ENCODE results near the gene CDC14B.
"Not testable (repeated sequence)": the region's sequence is repeated elsewhere in the genome, so short reads cannot be mapped to it uniquely, and the experiment has no call there.

Gene CDC14B

DNA sequence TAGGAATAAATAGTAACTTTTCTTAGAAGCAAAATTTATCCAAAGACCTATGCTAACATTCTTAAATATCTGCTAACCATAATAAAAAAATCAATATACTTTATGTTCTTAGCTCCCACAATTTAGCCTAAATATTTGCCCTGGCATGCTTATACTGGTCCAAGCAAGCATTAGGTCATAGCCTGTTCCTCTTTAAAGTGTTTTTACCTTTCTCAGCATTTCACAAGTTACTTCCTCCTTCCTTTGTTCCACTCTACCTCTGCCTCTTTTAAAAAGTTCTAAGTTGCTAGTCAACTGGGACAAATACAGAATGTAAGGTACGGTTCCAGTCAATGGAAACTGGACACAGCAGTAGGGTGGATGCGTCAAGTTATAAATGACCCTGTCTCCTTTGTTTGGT is 37.4 kb downstream of the CDC14B start:
- not testable (repeated sequence) for DNase-seq

- no peak for DNase-seq
Measured at GRCh38 chr9:96581786-96582185, 37.9 kb downstream of the CDC14B start.

- no peak for DNase-seq
Measured at GRCh38 chr9:96581301-96581700, 38.3 kb downstream of the CDC14B start.

DNA sequence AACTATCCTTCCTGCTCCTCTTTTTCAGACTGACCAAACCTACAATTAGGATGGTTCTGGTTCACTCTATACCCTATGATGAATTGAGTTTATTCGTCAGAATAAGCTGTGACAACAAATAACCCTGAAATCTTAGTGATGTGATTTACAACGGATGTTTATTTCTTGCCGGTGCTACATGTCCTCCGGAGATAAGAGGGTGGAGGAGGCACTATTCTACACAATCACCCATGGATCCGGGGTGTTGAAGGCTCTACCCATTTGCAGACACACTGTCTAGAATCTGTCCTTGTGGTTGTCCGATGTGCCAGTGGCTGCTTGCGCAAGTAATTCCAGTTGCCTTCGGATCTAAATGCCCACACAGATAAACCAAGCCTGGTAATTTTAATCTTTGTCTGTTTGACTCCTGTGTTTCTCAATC is 44.7 kb downstream of the CDC14B start:
- DNase-seq = no peak

GRCh38 chr9:96574455-96574854 is 45.2 kb downstream of the CDC14B start:
- no peak for DNase-seq

DNA sequence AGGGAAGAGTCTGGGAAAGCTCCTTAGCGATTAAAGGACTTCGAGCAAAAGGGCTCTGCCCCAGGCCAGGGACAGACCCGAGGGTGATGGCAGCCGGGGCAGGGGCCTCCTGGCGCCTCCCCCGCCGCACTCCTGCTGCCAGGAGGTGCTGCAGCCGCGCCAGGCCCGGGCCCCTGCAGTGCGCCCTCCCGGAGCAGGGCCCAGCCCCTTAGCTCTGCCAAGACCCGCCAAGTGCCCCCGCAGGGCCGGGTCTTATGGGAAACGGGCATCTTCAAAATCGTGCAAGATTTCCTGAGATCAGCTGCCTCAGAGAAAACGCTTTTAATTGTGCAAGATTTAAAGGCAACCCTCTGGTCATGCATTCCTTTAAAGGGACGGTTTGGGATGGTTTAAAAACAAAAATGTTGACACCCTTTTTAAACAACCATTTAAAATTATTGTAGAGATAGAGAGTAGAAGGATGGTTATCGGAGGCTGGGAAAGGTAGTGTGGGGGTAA is 52.4 kb downstream of the CDC14B start:
- no peak for DNase-seq

DNA sequence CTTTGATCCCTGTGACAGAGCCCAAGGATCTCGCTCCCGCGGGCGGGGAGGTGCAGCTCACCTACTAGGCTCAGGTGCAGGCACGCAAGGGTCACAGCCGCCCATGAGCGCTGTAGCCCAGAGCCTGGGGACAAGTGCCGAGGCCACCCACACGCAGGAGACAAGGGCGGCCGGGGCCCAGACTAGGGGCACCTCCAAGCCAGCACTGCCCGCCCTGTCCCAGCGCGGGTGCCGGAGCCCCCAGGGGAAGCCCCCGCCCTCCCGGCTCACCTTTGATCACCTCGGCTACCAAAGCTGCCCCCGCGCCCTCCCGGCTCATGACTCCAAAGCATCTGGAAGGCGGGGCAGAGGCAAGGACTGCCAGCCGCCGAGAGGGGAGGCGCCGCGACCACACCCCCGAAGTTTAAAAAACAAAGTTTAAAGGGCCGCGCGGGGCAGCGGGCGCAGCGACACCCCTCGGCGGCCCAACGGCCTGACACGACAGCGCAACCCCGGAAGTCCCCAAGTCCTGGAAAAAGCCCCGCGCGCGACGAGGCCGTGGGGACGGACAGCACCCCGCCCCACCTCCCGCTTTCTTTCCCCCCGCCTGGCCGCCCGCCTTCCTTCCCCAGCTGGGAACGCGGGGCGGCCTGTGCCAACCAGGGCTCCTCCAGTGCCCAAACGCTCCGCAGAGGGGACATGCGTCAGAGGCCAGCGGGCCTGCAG is 53.0 kb downstream of the CDC14B start:
- DNase-seq = peak; percentile 76

DNA sequence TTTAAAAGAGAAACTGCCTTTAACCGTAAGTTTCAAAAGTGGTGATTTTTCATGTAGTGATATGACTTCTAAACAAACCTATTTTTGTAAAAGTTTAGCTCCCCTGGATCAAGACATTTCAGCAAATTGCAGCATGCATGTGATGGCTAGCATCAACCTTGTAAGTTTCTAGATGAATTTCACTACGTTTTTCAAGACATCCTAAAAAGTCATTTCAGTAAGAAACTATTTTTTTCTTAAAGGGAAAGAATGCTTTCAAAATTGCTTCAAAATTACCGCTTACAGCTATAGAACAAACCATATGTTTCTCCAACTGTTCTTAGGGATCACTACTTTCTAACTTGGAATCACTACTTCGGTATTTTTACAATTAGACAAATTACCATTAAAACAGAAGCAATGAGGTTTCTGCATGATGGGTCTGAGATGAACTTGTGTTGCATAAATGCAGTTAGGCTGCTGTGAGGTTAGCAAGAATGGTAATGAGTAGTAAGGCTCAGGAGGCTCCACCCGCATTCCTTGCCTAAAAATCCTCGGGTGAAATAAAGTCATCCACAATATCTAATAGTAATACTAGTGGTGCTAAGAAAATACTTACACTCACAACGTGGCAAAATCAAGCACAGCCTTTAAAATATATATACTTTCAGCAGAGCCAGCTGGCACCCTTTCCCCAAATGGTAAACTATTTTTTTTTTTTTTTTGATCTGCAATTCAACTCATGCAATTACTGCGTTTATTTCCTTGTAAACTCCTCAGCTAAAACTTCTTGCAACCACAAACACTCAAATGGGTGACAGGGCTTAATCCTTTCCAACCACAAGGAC is 53.8 kb downstream of the CDC14B start:
- no peak for DNase-seq

DNA sequence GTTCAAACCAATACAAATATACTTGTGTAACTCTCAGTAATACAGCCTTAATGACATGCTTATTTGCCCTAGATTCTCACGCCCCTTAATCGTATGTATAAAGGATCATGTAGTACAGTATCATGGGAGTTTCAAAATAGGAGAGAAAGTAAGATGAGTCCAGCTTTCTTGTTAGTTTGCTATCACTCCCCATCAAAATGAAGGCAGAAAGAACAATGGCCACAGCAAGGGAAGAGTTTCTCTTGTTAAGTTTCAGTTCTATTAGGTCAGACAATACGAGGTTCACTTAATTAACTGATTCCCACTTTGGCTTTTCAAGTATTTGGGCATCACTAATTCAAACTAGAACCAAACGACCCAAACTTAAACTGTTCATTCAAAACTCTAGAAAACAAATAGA is 55.4 kb downstream of the CDC14B start:
- DNase-seq = no peak

DNA sequence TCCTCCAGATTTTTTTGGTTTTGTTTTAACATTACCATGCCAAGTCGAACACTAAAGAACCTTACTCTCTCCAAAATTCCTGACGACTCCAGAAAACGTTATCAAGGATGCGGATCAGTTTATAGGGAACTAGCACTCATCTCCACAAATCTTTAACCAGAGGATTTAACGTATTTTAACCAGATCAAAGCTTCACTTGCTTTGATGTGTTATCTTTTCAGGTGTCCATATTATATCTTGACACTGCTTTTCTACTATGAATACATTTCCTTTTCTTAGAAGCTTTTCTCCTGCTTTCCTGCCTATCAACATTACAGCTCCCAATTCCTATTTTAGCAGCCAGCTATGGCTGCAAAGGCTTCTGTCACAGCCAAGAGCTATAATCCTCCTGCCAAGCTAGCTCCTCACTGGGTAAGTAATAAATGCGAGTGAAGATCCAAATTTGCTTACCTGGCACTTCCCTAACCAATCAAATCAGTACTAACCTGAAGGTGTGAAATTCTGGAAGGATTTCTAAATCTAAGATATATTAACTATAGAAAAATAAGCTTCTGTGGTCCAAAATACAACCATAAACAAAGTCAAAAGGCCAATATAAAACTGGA is 60.2 kb downstream of the CDC14B start:
- no peak for DNase-seq

GRCh38 chr9:96557921-96558320 is 61.7 kb downstream of the CDC14B start:
- no peak for DNase-seq

GRCh38 chr9:96556701-96557461 is 62.8 kb downstream of the CDC14B start:
- no peak for DNase-seq

- no peak for DNase-seq
Measured at GRCh38 chr9:96555567-96556386, 63.9 kb downstream of the CDC14B start.

DNA sequence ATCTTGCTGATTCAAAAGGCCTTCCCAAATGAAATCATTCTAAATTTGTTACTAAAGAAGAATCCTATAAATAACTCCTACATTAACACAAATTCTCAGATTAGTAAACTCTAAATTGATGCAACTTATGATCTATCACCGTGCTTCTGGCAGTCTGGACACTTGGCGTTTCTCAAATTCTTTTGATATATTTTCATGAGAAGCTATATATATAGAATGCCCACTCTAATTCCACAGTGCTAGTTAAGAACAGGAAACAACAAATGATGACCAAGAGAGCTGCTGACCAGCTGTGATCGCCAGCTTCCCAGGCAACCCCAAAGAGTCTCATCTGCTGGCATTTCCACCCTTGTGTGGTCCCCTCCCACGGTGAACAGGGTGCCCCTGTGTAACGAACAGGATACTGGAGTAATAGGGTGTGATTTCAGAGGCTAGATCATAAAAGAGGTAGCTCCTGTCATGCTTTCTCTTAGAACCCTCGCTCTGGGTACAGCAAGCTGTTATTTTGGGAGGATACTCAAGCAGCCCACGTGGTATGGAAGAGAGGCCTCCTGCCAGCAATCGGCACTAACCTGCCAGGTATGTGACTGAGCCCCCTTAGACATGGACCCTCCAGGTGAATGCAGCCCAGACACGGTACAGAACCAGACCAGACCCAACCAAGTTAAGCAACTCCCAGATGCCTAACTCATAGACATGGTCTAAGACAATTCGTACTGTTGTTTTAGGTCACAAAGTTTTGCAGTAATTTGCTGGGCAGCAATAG is 64.7 kb downstream of the CDC14B start:
- DNase-seq = no peak

DNA sequence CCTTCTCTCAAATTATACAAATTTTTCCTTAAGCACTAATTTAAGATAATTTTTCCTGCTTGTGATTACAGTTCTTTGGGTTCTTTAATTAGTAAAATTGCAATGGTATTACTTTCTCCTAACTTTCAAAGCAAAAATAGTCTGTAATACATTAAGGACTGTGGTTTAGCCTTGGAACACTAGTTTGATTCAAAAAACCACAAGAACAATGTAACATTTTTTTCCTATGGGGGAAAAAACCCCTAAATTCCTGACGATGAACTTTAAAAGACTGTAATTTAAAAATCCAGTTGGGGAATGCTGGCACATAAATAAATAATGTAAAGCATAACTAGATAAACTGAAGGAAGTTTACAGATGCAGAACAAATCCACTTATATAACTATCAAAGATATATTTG is 65.3 kb downstream of the CDC14B start:
- no peak for DNase-seq

DNA sequence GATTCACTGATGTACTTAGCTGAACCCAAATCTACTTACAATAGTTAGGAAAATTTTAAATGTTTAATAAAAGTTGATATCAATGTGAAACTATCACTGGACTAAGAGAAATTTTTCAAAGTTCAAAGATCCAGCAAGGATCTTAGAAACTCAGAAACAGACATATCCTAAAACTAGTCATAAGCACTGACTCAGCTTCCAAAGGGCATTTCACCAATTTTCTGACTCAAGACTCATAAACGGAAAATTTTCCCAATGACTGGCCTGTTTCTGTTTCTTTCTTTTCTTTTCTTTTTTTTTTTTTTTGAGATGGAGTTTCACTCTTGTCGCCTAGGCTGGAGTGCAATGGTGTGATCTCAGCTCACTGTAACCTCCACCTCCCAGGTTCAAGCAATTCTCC is 66.6 kb downstream of the CDC14B start:
- DNase-seq = no peak

DNA sequence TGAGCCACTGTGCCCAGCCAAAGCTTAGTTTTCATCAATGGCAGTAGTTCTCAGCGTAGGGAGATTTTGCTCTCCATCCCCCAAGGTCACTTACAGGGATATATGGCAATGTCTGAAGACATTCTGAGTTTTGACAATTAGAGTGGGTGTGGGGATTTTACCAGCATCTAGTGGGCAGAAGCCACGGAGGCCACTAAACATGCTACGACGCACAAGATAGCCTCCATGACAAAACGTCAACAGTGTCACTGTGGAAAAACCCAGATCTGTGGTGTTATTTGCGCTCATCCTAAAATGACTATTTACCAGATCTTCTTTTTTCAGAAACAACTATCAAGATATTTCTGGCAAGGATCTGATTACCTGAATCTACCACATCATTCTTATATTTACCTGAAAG is 68.2 kb downstream of the CDC14B start:
- DNase-seq = no peak

- no peak for DNase-seq
Measured at GRCh38 chr9:96550659-96551058, 69.0 kb downstream of the CDC14B start.

GRCh38 chr9:96543131-96543530 is 76.5 kb downstream of the CDC14B start:
- DNase-seq = not testable (repeated sequence)

- no peak for DNase-seq
Measured at GRCh38 chr9:96540106-96540505, 79.5 kb downstream of the CDC14B start.

DNA sequence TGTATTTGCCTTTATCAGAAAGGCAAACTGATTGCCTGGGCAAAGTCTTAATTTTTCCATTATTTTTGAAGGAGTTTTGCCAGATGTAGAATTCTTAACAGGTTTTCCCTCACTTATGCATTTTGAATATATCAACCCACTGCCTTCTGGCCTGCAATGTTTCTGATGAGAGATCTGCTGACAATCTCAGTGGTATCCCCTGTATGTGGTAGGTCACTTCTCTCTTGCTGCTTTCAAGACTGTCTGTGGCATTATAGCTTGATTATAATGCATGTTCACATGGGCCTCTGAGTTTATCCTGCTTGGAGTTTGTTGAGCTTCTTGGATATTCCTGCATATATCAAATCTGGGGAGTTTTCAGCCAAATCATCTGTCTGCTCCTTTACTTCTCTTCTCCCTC is 87.5 kb downstream of the CDC14B start:
- DNase-seq = no peak

All from left hindlimb (tissue), 1 donor.